GM19240 (cell line): ENCODE measurements around the gene EPHB2.
"Not testable (repeated sequence)": the region's sequence is repeated elsewhere in the genome, so short reads cannot be mapped to it uniquely, and the experiment has no call there.

Experiments used
- DNase-seq: peaks from one replicate; pipeline ENCODE4 v3.0.0; 2011; ENCODE audit warnings: low spot score; ENCODE audit not compliant: insufficient read length

EPHB2 gene

GRCh38 chr1:22710701-22711049 is at the start of gene EPHB2:
EPHB2 (plus strand) TSS chr1:22710839; CDS start chr1:22710983, 144 bp downstream.
- peak; percentile 43 for DNase-seq

- DNase-seq = no peak
Observed at GRCh38 chr1:22661880-22662279, 48.8 kb upstream of the EPHB2 start.

GRCh38 chr1:22662318-22662717 is 48.3 kb upstream of the EPHB2 start:
- DNase-seq = no peak

- DNase-seq = no peak
Observed at GRCh38 chr1:22662986-22663408, 47.6 kb upstream of the EPHB2 start.

- no peak for DNase-seq
Observed at GRCh38 chr1:22665752-22666151, 44.9 kb upstream of the EPHB2 start.

- no peak for DNase-seq
Observed at GRCh38 chr1:22666412-22666811, 44.2 kb upstream of the EPHB2 start.

GRCh38 chr1:22668840-22669239 is 41.8 kb upstream of the EPHB2 start:
- not testable (repeated sequence) for DNase-seq

GRCh38 chr1:22670352-22670975 is 40.2 kb upstream of the EPHB2 start:
- DNase-seq = no peak

- DNase-seq = no peak
Observed at GRCh38 chr1:22671999-22672398, 38.6 kb upstream of the EPHB2 start.

GRCh38 chr1:22673486-22674409 is 36.9 kb upstream of the EPHB2 start:
- peak; percentile 47 for DNase-seq

GRCh38 chr1:22674410-22674749 is 36.3 kb upstream of the EPHB2 start:
- no peak for DNase-seq

GRCh38 chr1:22676151-22676550 is 34.5 kb upstream of the EPHB2 start:
- not testable (repeated sequence) for DNase-seq

- DNase-seq = no peak
Observed at GRCh38 chr1:22676916-22677583, 33.6 kb upstream of the EPHB2 start.

GRCh38 chr1:22677931-22678896 is 32.4 kb upstream of the EPHB2 start:
- no peak for DNase-seq

- no peak for DNase-seq
Observed at GRCh38 chr1:22680726-22681125, 29.9 kb upstream of the EPHB2 start.

- DNase-seq = no peak
Observed at GRCh38 chr1:22681556-22682276, 28.9 kb upstream of the EPHB2 start.

- no peak for DNase-seq
Observed at GRCh38 chr1:22683547-22683946, 27.1 kb upstream of the EPHB2 start.

GRCh38 chr1:22685591-22686059 is 25.0 kb upstream of the EPHB2 start:
- no peak for DNase-seq

- no peak for DNase-seq
Observed at GRCh38 chr1:22687191-22687590, 23.4 kb upstream of the EPHB2 start.

- no peak for DNase-seq
Observed at GRCh38 chr1:22688466-22688865, 22.2 kb upstream of the EPHB2 start.
